Fibroblast of pulmonary artery (primary cell): ENCODE results near the gene SORCS2.

Source experiments
- DNase-seq: peaks from one replicate; pipeline ENCODE4 v3.0.0-alpha.2; 2010; ENCODE audit warnings: low read depth
- H3K4me3 ChIP-seq: replicated peaks from 2 replicates; pipeline ENCODE4 v1.5.1; 2011; ENCODE audit warnings: low read depth, mild to moderate bottlenecking, control low read depth, low read length, moderate library complexity
- CTCF ChIP-seq: IDR thresholded peaks from 2 replicates; pipeline ENCODE4 v1.5.1; 2011; ENCODE audit warnings: mild to moderate bottlenecking, control low read depth, low read length, inconsistent platforms; ENCODE audit errors: missing control alignments

Gene SORCS2

GRCh38 chr4:7466904-7467303 lies 274.6 kb downstream of the SORCS2 start:
- no peak for DNase-seq
- TF ChIP-seq CTCF, result no peak
- H3K4me3 ChIP-seq, result no peak overlapping the region

- no peak overlapping the region for H3K4me3 ChIP-seq
- DNase-seq, result no peak
- no peak for TF ChIP-seq CTCF
Measured at GRCh38 chr4:7467471-7467870, 275.1 kb downstream of the SORCS2 start.

GRCh38 chr4:7469023-7469422 lies 276.7 kb downstream of the SORCS2 start:
- no peak overlapping the region for H3K4me3 ChIP-seq
- DNase-seq, result no peak
- TF ChIP-seq CTCF, result no peak

GRCh38 chr4:7470111-7470510 lies 277.8 kb downstream of the SORCS2 start:
- no peak overlapping the region for H3K4me3 ChIP-seq
- TF ChIP-seq CTCF, result no peak
- no peak for DNase-seq

- TF ChIP-seq CTCF, result no peak
- DNase-seq, result no peak
- H3K4me3 ChIP-seq, result no peak overlapping the region
Measured at GRCh38 chr4:7470522-7471128, 278.3 kb downstream of the SORCS2 start.

GRCh38 chr4:7472442-7473013 lies 280.2 kb downstream of the SORCS2 start:
- no peak for DNase-seq
- no peak overlapping the region for H3K4me3 ChIP-seq
- no peak for TF ChIP-seq CTCF

- H3K4me3 ChIP-seq, result no peak overlapping the region
- no peak for DNase-seq
- no peak for TF ChIP-seq CTCF
Measured at GRCh38 chr4:7473081-7473480, 280.7 kb downstream of the SORCS2 start.
